Ramos (cell line): ENCODE data around the gene NOLC1.

ENCODE experiments used
- in situ Hi-C: fragments of 300-500 bp; cut with MboI; formaldehyde crosslinking; loops from one replicate; pipeline ENCODE4 v1.14.3; 2022; ENCODE audit warnings: low sequenced_read_pairs; ENCODE audit not compliant: unreplicated experiment

Gene NOLC1

DNA sequence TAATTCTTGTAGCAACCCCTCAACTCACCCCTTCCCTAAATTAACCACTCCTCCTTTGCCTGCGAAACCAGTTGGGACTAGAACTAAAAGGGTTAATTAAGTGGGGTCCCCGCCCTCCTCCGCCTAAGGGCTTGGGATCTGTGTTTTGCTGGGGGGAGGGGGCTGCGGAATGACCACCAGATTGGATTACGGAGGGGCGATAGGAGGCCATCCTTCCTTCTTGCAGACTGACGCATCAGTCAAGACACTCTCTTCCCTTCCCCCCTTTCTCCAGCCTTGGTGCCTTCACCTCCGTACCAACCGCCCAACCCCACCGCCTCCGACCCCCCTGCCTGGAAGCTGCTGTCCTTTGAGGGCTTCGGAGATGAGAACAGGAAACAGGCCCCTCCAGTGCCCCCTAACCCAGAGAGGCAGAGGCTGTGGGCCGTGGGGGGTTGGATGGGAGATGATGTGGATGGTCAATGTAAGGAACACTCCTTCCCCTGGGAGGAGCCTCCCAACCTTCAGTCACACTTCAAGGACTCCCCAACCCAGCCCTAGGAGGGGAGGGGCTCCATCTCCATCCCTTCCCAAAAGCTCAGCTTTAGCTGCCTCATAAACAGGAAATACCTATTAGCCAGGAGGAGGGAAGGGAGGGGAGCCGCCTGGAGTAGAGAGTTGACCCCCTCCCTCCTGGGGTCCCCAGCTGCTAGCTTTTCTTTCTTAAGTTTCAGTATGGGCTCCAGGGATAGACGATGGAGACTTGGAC, 31.0 kb upstream of the NOLC1 start:
- in situ Hi-C loops = no loop called here

DNA sequence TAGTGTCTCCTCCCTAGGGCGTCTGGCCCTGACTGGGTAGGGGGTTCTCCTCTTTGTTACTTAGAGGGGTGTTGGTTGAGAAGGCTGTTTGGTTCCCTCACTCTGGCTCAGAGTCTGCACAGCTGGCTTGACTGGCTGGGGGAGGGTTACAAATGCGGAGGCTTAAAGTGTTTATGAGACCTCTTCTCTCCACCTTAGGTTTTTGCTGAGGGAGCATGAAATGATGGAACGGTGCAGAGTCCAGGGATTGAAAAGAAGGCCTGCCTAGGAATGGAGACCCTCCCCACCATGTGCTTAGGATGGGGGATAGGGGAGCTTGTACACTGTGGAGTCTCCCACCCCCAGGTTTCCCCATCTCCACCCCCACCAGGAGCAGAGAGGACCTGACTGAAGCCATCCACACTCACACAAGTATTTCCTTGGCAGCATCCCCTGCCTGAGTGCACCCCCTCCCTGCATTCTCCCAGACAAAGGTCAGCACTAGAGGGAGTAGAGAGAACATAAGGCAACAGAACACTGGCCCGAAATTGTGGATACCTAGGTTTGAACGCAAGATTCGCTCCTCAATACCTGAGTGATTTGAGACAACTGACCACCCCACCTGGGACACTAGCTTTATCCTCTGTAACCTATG, 30.3 kb upstream of the NOLC1 start:
- in situ Hi-C loops = no loop called here

DNA sequence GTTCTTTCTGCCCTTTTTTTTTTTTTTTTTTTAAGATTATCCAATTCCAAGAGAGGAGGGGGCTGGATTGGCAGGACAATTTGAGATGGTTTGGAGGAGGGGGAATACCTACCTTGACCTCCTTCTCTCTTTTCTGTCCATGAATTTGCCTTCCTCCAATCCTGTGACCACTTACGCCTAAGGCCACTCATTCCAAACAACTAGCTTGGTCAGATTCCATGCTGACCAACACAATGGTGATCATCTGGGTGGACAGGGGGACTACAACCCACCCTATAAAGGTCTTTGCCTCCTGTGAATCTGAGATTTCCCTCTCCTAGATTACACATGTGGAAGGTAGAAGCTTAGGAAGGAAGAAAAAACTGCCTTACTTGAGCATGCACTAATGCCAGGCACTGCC, 29.7 kb upstream of the NOLC1 start:
- in situ Hi-C loops = no loop called here

DNA sequence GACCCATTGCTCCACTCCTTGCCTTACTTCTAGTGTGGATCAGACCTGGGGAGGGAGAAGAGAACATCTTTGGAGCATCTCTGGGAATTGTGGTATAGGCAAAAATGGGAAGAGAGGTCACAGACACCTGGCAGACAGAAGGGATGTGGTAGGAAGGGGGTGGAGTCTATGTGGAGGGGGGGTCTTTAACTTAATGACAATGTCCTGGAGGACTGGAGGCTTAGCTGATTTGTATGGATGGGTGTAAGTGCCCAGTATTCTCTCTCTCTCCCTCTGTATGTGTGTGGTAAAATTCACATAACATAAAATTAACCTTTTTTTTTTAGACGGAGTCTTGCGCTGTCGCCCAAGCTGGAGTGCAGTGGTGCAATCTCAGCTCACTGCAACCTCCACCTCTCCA, 29.0 kb upstream of the NOLC1 start:
- in situ Hi-C loops = no loop called here

- in situ Hi-C loops = no loop called here
These were observed 20.7 kb upstream of the NOLC1 start for GRCh38 chr10:102131286-102132170.

GRCh38 chr10:102132193-102132562, 20.0 kb upstream of the NOLC1 start:
- in situ Hi-C loops = no loop called here

DNA sequence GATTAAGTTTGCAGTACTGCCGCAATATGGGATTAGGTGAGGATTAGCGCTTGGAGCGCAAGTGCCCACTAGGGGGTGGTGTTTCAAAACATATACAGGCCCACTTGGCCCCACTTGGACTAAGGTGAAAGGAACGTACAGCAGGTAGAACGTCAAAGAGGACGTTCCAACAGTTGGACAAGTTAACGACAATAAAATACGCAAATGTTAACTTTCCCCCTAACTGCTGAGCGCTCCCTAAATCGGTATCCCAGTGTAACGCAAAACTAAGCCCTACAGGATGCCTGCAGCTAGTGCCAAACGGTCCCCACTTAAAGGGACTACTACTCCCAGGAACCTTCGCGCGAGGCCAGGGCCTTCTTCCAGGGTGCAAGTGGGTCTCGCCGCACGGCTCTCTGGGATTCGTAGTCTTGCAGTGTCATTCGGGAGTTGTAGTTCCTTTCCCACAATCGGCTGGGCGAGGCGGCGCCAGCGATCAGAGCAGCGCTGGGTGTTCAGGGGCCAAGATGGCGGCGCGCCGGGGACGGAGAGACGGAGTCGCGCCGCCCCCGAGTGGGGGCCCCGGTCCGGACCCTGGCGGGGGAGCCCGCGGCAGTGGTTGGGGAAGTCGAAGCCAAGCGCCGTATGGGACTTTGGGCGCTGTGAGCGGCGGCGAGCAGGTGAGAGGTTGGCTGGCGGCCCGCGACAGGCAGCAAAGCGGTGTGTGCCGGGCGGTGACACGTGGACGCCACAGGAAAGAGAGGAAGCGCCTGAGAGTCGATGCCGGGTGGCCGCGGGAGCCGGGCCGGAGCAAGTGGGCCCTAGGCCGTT, 19.4 kb upstream of the NOLC1 start, which contains the start of gene PPRC1:
TSS of gene PPRC1 (plus strand) at position 478 of the 810 bp plus-strand sequence. CDS start at position 507, 29 bp downstream.
- in situ Hi-C loops = no loop called here

DNA sequence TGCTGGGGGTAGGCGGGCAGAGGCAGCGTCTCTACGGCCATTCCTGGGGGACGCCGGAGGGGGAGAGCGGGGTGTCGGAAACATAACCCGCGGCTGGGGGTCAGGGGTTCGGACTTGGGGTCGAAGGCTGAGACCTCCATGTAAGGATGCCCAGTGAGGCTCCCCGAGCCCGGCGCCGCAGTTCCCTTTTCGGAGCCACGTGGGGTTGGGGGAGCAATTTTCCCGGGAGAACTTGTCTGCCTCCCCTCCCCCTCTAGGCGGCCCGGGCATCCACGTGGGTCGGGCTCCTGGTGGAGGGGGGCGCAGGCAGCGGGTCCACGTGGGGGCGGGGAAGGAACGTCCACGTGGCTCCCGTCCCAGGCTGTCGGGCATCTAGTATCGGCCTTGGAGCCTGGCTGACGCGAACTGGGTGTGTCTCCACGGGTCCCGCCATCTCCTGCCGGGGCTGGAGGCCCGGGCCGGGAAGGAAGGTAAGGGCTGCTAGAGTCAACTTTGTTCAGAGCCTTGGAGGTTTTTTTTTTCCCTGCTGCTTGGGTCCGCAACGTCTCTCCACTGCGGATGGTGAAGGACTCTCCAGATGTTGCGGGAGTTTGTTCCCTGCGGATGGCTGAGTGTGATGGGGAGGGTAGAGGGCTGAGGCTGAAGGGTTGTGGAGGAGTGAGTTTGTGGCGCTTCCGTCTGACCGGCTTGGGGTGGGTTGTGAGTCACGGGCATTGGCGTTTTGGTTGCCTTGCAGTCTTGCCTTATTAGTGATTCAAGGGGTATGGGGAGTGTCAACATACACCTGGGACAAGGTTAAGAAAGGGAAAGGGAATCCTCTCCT, 18.6 kb upstream of the NOLC1 start:
- in situ Hi-C loops = no loop called here

GRCh38 chr10:102134416-102134815, 17.8 kb upstream of the NOLC1 start:
- in situ Hi-C loops = no loop called here

GRCh38 chr10:102135956-102136526, 16.1 kb upstream of the NOLC1 start:
- in situ Hi-C loops = no loop called here

GRCh38 chr10:102139281-102140110, 12.7 kb upstream of the NOLC1 start:
- in situ Hi-C loops = no loop called here

DNA sequence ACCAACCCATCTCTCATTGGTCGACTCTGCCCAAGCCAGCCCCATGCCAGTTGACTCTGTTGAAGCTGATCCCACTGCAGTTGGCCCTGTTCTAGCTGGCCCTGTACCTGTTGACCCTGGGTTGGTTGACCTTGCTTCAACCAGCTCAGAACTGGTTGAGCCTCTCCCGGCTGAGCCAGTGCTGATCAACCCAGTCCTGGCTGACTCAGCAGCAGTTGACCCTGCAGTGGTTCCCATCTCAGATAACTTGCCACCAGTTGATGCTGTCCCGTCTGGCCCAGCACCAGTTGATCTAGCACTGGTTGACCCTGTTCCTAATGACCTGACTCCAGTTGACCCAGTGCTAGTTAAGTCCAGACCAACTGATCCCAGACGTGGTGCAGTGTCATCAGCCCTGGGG, 12.0 kb upstream of the NOLC1 start:
- in situ Hi-C loops = no loop called here

- in situ Hi-C loops = no loop called here
These were observed 11.2 kb upstream of the NOLC1 start for GRCh38 chr10:102140913-102141540.

DNA sequence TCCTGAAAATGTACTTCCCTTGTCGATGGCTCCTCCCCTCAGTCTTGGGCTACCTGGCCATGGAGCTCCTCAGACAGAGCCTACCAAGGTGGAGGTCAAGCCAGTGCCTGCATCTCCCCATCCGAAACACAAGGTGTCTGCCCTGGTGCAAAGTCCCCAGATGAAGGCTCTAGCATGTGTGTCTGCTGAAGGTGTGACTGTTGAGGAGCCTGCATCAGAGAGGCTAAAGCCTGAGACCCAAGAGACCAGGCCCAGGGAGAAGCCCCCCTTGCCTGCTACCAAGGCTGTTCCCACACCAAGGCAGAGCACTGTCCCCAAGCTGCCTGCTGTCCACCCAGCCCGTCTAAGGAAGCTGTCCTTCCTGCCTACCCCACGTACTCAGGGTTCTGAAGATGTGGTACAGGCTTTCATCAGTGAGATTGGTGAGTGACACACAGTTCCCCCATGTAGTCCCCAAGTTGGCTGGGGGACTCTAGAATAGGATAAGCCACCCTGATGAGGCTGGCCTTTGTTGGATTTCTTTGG, 10.5 kb upstream of the NOLC1 start:
- in situ Hi-C loops = no loop called here

DNA sequence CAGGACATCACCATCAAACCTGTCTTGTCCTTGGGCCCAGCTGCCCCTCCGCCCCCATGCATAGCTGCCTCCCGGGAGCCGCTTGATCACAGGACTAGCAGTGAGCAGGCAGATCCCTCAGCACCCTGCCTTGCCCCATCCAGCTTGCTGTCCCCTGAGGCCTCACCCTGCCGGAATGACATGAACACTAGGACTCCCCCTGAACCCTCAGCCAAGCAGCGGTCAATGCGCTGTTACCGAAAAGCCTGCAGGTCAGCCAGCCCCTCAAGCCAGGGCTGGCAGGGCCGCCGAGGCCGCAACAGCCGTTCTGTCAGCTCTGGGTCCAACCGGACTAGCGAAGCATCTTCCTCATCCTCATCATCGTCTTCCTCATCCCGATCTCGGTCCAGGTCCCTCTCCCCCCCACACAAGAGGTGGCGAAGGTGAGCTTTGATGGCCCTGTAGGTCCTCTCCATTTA, 5.2 kb upstream of the NOLC1 start:
- in situ Hi-C loops = no loop called here

DNA sequence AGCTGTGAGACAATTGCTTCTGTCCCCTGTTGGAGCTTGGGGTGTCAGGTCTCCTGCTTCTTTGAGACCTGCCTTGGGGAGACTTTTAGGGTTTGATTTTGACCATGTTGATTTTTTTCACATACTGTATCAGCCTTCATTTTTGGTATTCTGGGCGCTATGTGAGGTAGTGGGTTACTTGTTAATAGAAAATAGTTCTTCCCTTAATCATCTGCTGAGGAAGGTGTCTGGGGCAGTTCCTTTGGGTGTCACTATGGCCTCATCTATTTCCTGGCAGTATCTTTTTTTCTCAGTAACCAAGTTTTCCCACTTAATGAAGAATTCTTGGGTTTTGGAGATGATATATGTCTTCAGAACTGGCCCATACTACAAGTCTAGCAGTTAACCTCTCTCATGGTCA, 4.6 kb upstream of the NOLC1 start:
- in situ Hi-C loops = no loop called here

DNA sequence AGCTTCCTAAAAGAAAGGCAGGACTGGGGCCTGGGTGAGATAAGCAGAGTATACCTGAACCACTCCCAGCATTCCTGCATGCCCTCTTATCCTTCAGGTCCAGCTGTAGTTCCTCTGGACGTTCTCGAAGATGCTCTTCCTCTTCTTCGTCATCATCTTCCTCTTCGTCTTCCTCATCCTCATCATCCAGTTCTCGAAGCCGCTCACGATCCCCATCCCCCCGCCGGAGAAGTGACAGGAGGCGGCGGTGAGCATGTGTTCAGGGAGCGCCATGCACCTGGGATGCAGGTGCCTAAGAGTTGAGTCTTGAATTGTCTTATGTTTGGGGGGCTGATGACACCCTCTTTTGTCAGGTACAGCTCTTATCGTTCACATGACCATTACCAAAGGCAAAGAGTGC, 3.9 kb upstream of the NOLC1 start:
- in situ Hi-C loops = no loop called here
